GM13977 (cell line): Measurements from ENCODE around the gene ACSS1.

ENCODE experiments used
- DNase-seq: peaks from one replicate; pipeline ENCODE4 v3.0.0; 2012; ENCODE audit warnings: low spot score
- CTCF ChIP-seq: IDR thresholded peaks from 2 replicates; pipeline ENCODE4 v1.5.1; 2012; ENCODE audit warnings: mild to moderate bottlenecking, control low read depth; ENCODE audit not compliant: insufficient read depth; ENCODE audit errors: extremely low read depth, missing control alignments
- in situ Hi-C: fragments of 300-500 bp; cut with MboI; formaldehyde crosslinking; loops from one replicate; pipeline ENCODE4 v1.12.0; 2022; ENCODE audit warnings: low sequenced_read_pairs, low pct_unique_long_range_greater_than_20kb, mixed read lengths, inconsistent platforms; ENCODE audit not compliant: unreplicated experiment

Gene ACSS1

GRCh38 chr20:25000268-25000801 is 57.6 kb downstream of the ACSS1 start:
- in situ Hi-C loops: no loop called here
- no peak for DNase-seq
- TF ChIP-seq CTCF: no peak

- DNase-seq: no peak
- TF ChIP-seq CTCF: no peak
- in situ Hi-C loops: loop anchor here (5.0 to 25.0 kb wide), 3 partner anchors 63 to 413 kb away; partner anchors contain the start of genes ENTPD6 and GINS1
These were observed 58.4 kb downstream of the ACSS1 start for GRCh38 chr20:24999568-24999967.

GRCh38 chr20:24998631-24999445 is 59.1 kb downstream of the ACSS1 start:
- in situ Hi-C loops: loop anchor here (5.0 to 25.0 kb wide), 3 partner anchors 63 to 413 kb away; partner anchors contain the start of genes ENTPD6 and GINS1
- no peak for DNase-seq
- TF ChIP-seq CTCF: no peak

GRCh38 chr20:24998121-24998520 is 59.8 kb downstream of the ACSS1 start:
- DNase-seq: no peak
- TF ChIP-seq CTCF: no peak
- in situ Hi-C loops: loop anchor here (5.0 to 25.0 kb wide), 3 partner anchors 64 to 414 kb away; partner anchors contain the start of genes ENTPD6 and GINS1

GRCh38 chr20:24996449-24997377 is 61.2 kb downstream of the ACSS1 start:
- TF ChIP-seq CTCF: no peak
- no peak for DNase-seq
- in situ Hi-C loops: loop anchor here (5.0 to 25.0 kb wide), 3 partner anchors 66 to 416 kb away; partner anchors contain the start of genes ENTPD6 and GINS1
